IMR-90 (cell line): Measurements from ENCODE around the gene METTL22. TPM values are rescaled to one million over a fixed set of nuclear protein-coding genes. Genes with fewer than 3 reads are reported as not detected.

Experiments
- ATAC-seq: fragments of 200-7000 bp; cut with Tn5 transposase; 2 replicates; pipeline ENCODE4 v1.9.1; 2020; ENCODE audit warnings: low read depth, mild to moderate bottlenecking, moderate library complexity
- BruUV-seq: library from RNA; stranded (reverse); fragments of 400-500 nt; replicated peaks from 2 replicates; lab custom pipeline; 2021; lab: Mats Ljungman, UMichigan
- CTCF ChIA-PET: fragments of 300-600 bp; formaldehyde crosslinking; extraction: SDS; loops from one replicate; lab custom pipeline; 2021; ENCODE audit warnings: antibody characterized with exemption; lab: Yijun Ruan, JAX
- POLR2A ChIA-PET: fragments of 300-600 bp; sonication (Branson Sonifier 250); formaldehyde crosslinking; loops from one replicate; lab custom pipeline; 2022; ENCODE audit warnings: antibody characterized with exemption; ENCODE audit not compliant: unreplicated experiment; lab: Charles Lee
- DNase-seq: peaks from one replicate; pipeline ENCODE4 v3.0.0; 2013
- H2AFZ ChIP-seq: replicated peaks from 2 replicates; pipeline ENCODE3; 2013; ENCODE audit warnings: low read length, mild to moderate bottlenecking; ENCODE audit not compliant: poor library complexity
- H2AK5ac ChIP-seq: 2 replicates; pipeline ENCODE4 v1.6.1; 2013; ENCODE audit warnings: low read depth, low read length, inconsistent platforms
- H2AK9ac ChIP-seq: replicated peaks from 2 replicates; pipeline ENCODE3; 2013; ENCODE audit warnings: mild to moderate bottlenecking, low read depth, low read length, moderate library complexity; ENCODE audit not compliant: poor library complexity
- H2BK120ac ChIP-seq: 2 replicates; pipeline ENCODE4 v1.6.1; 2013; ENCODE audit warnings: low read depth, low read length, inconsistent platforms
- H2BK15ac ChIP-seq: 3 replicates; pipeline ENCODE4 v1.6.1; 2013; ENCODE audit warnings: low read depth, low read length, inconsistent platforms
- H2BK20ac ChIP-seq: 2 replicates; pipeline ENCODE4 v1.6.1; 2013; ENCODE audit warnings: low read depth, mild to moderate bottlenecking, inconsistent platforms, low read length, moderate library complexity
- H2BK5ac ChIP-seq: 2 replicates; pipeline ENCODE4 v1.6.1; 2013; ENCODE audit warnings: mild to moderate bottlenecking, low read depth, low read length, inconsistent platforms; ENCODE audit not compliant: poor library complexity, severe bottlenecking
- H3K14ac ChIP-seq: replicated peaks from 2 replicates; pipeline ENCODE4 v1.6.1; 2013; ENCODE audit warnings: low read depth, low read length, inconsistent platforms
- H3K18ac ChIP-seq: 2 replicates; pipeline ENCODE4 v1.6.1; 2013; ENCODE audit warnings: low read depth, low read length, control low read depth
- H3K23ac ChIP-seq: 2 replicates; pipeline ENCODE4 v1.6.1; 2013; ENCODE audit warnings: low read depth, low read length, inconsistent platforms
- H3K27ac ChIP-seq: 2 replicates; pipeline ENCODE4 v1.5.1; 2013; ENCODE audit warnings: mild to moderate bottlenecking, control low read depth, low read length; ENCODE audit not compliant: insufficient read depth
- H3K27me3 ChIP-seq: 2 replicates; pipeline ENCODE4 v1.6.1; 2013; ENCODE audit warnings: low read length; ENCODE audit not compliant: control insufficient read depth, insufficient read depth
- H3K36me3 ChIP-seq: 2 replicates; pipeline ENCODE4 v1.6.1; 2013; ENCODE audit warnings: low read length, mixed read lengths; ENCODE audit not compliant: control insufficient read depth, insufficient read depth
- H3K4ac ChIP-seq: 2 replicates; pipeline ENCODE4 v1.6.1; 2013; ENCODE audit warnings: low read depth, low read length, inconsistent platforms
- H3K4me1 ChIP-seq: 2 replicates; pipeline ENCODE4 v1.6.1; 2013; ENCODE audit warnings: low read length, mixed read lengths; ENCODE audit not compliant: control insufficient read depth, insufficient read depth
- H3K4me2 ChIP-seq: 2 replicates; pipeline ENCODE4 v1.6.1; 2013; ENCODE audit warnings: low read depth, mild to moderate bottlenecking, control low read depth, low read length, moderate library complexity
- H3K4me3 ChIP-seq: 2 replicates; pipeline ENCODE4 v1.5.1; 2013; ENCODE audit warnings: low read depth, mild to moderate bottlenecking, control low read depth, low read length, moderate library complexity; ENCODE audit not compliant: insufficient read depth
- H3K56ac ChIP-seq: 2 replicates; pipeline ENCODE4 v1.6.1; 2013; ENCODE audit warnings: low read length, inconsistent platforms; ENCODE audit not compliant: insufficient read depth; ENCODE audit errors: extremely low read depth
- H3K79me1 ChIP-seq, 2 experiments: 2 replicates each; pipeline ENCODE4 v1.6.1; 2013; ENCODE audit warnings: low read length in 2 of 2, inconsistent platforms in 1 of 2, low read depth in 1 of 2
- H3K9ac ChIP-seq: 2 replicates; pipeline ENCODE4 v1.6.1; 2013; ENCODE audit warnings: low read depth, low read length, control low read depth
- H3K9me1 ChIP-seq: 2 replicates; pipeline ENCODE4 v1.6.1; 2013; ENCODE audit warnings: low read length, inconsistent platforms; ENCODE audit not compliant: insufficient read depth
- H3K9me3 ChIP-seq: 2 replicates; pipeline ENCODE4 v1.6.1; 2013; ENCODE audit warnings: low read length; ENCODE audit not compliant: control insufficient read depth, insufficient read depth
- H4K20me1 ChIP-seq: 2 replicates; pipeline ENCODE4 v1.6.1; 2013; ENCODE audit warnings: low read length, inconsistent platforms; ENCODE audit not compliant: insufficient read depth
- H4K5ac ChIP-seq: 2 replicates; pipeline ENCODE4 v1.6.1; 2013; ENCODE audit warnings: mild to moderate bottlenecking, low read depth, low read length, control low read depth
- H4K8ac ChIP-seq, 2 experiments: 2 replicates each; pipeline ENCODE4 v1.6.1; 2013; ENCODE audit warnings: low read depth in 2 of 2, low read length in 2 of 2, control low read depth in 1 of 2, inconsistent platforms in 1 of 2
- H4K91ac ChIP-seq: 2 replicates; pipeline ENCODE4 v1.6.1; 2013; ENCODE audit warnings: low read depth, low read length, inconsistent platforms; ENCODE audit not compliant: insufficient read depth
- BHLHE40 ChIP-seq: fragments of 150-350 bp; IDR thresholded peaks from 2 replicates; pipeline ENCODE4 v1.6.1; 2016; ENCODE audit warnings: mild to moderate bottlenecking, low read depth, low read length
- CEBPB ChIP-seq: IDR thresholded peaks from 2 replicates; pipeline ENCODE4 v1.6.1; 2012; ENCODE audit warnings: low read depth, low read length, improper control_type of control experiment
- CHD1 ChIP-seq: IDR thresholded peaks from 2 replicates; pipeline ENCODE4 v1.6.1; 2012; ENCODE audit warnings: low read depth, low read length, improper control_type of control experiment
- FOS ChIP-seq: fragments of 150-350 bp; IDR thresholded peaks from 2 replicates; pipeline ENCODE4 v1.6.1; 2016; ENCODE audit warnings: low read depth, low read length
- MAFK ChIP-seq: IDR thresholded peaks from 2 replicates; pipeline ENCODE4 v1.6.1; 2012; ENCODE audit warnings: low read depth, low read length, improper control_type of control experiment
- MAZ ChIP-seq: IDR thresholded peaks from 2 replicates; pipeline ENCODE4 v1.6.1; 2012; ENCODE audit warnings: low read depth, mild to moderate bottlenecking, low read length, improper control_type of control experiment, moderate library complexity, borderline replicate concordance
- NFE2L2 ChIP-seq: fragments of 150-350 bp; IDR thresholded peaks from 2 replicates; pipeline ENCODE4 v1.6.1; 2016; ENCODE audit warnings: low read depth, mild to moderate bottlenecking, low read length
- POLR2A ChIP-seq: IDR thresholded peaks from 2 replicates; pipeline ENCODE4 v1.6.1; 2012; ENCODE audit warnings: mild to moderate bottlenecking, low read depth, low read length
- RAD21 ChIP-seq: IDR thresholded peaks from 2 replicates; pipeline ENCODE4 v1.6.1; 2012; ENCODE audit warnings: low read length, improper control_type of control experiment
- RFX5 ChIP-seq: IDR thresholded peaks from 2 replicates; pipeline ENCODE4 v1.8.0; 2012; ENCODE audit warnings: low read depth, mild to moderate bottlenecking, low read length, moderate library complexity
- SMC3 ChIP-seq: fragments of 150-350 bp; IDR thresholded peaks from 2 replicates; pipeline ENCODE4 v1.6.1; 2016; ENCODE audit warnings: low read depth, mild to moderate bottlenecking, antibody characterized with exemption, low read length, moderate library complexity
- WGBS, 2 experiments: methylation state at CpG; one replicate each; pipeline versions ENCODE4 v1.1.5 to v1.1.7; 2013; ENCODE audit warnings: missing lambda C conversion rate in 2 of 2; ENCODE audit not compliant: insufficient read length in 1 of 2; ENCODE audit errors: extremely low coverage in 2 of 2; 5-methylcytosine and 5-hydroxymethylcytosine counted together
- dilution Hi-C: fragments of 300-500 bp; cut with HindIII; formaldehyde crosslinking; loops from one replicate; pipeline ENCODE4 v1.14.3; 2018; ENCODE audit warnings: low sequenced_read_pairs; ENCODE audit not compliant: unreplicated experiment
- in situ Hi-C: fragments of 300-500 bp; cut with MboI; formaldehyde crosslinking; loops from 3 replicates; pipeline ENCODE4 v1.14.3; 2019; ENCODE audit warnings: low sequenced_read_pairs, inconsistent platforms, mixed read lengths
- intact Hi-C: fragments of 100-400 bp; cut with micrococcal nuclease; formaldehyde crosslinking; loops from 2 replicates; pipeline ENCODE4 v1.10.0; 2022
- polyA plus RNA-seq, 3 experiments: library from polyadenylated mRNA; depleted of rRNA; stranded (reverse); fragments of >200 nt; gene quantifications; 2 replicates each; pipeline ENCODE4 v1.2.3, GENCODE V29; 2012; ENCODE audit warnings: low replicate concordance in 1 of 3
- total RNA-seq: library from RNA; depleted of rRNA; stranded (reverse); fragments of >200 nt; gene quantifications from 2 replicates; pipeline ENCODE4 v1.2.3, GENCODE V29; 2012
- TF ChIP-seq, protein P1 (sequence below): fragments of 150-350 bp; IDR thresholded peaks from 2 replicates; pipeline ENCODE4 v1.6.1; 2016; ENCODE audit warnings: low read depth, mild to moderate bottlenecking, low read length, moderate library complexity, borderline replicate concordance
- TF ChIP-seq, protein P2 (sequence below): conservative IDR thresholded peaks from 2 replicates; pipeline ENCODE4 v1.5.1; 2012; ENCODE audit warnings: mild to moderate bottlenecking, low read depth, low read length, improper control_type of control experiment
- TF ChIP-seq, protein P3 (sequence below): fragments of 150-350 bp; IDR thresholded peaks from 2 replicates; pipeline ENCODE4 v1.6.1; 2017; ENCODE audit warnings: mild to moderate bottlenecking, antibody characterized with exemption, low read length, low read depth

The METTL22 gene
- total and polyA plus RNA-seq, 2 of the 4 experiments (the other 2 are of a cell fraction) = 27.2 to 51.2 TPM

DNA sequence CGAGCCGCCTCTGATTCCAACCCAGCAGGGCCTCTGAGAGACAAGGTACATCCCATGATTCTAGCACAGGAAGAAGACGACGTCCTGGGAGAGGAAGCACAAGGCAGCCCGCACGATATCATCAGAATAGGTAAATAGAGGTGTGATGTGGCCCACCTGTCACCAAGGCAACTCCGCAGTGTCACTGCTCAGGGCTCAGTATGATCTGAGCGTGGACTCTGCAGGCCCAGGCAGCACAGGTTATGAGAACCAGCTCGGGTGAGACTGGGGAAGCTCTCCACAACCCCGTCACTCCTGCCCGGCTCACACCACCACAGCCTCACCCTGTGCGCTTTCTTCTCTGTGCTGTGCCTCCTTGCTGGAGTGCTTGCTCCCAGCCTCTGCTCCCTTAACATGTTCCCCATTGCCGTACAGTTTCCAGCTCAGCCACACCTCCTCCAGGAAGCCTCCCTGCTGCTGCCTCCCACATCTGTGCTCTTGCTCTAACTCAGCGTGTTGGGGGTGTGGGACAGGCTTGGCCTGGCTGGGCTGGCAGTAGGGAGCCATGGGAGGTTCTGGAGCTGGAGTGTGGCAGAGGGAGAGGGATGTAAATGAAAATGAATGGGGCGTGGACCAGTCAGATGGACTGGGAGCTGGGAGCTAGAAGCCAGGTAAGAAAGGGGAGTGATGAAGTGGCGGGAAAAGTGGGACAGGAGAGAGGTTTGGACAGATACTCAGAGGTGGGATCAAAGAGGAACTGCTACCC is 7.7 kb downstream of the METTL22 start:
- DNase-seq = no peak

More for the DNA sequence above, 7.7 kb downstream of the METTL22 start:
- Histone ChIP-seq H4K91ac (no peak overlapping the region), H3K14ac (no peak overlapping the region), H3K56ac (no peak overlapping the region), H2BK20ac (no peak overlapping the region), H4K5ac (no peak overlapping the region), H2BK15ac (no peak overlapping the region), H3K9me1 (no peaks in the 10 kb centered on the region), H3K27me3 (no peaks in the 10 kb centered on the region), H3K9ac (no peak overlapping the region), H3K18ac (no peak overlapping the region), H3K36me3 (peaks cover 66% of the 10 kb centered on the region), H2AK9ac (no peak overlapping the region), H3K27ac (no peak overlapping the region), H2BK5ac (no peak overlapping the region), H2BK120ac (no peak overlapping the region), H3K4me2 (no peak overlapping the region), H3K79me1 (peaks cover 10 to 15% of the 10 kb centered on the region in 2 experiments), H4K20me1 (peaks cover 7% of the 10 kb centered on the region; the same call in 1 of the 2 replicates), H2AFZ (peak overlapping the region; percentile 36), H3K9me3 (no peaks in the 10 kb centered on the region), H4K8ac (no peak overlapping the region), H3K4me1 (no peaks in the 10 kb centered on the region), H3K4me3 (no peak overlapping the region), H3K4ac (no peak overlapping the region), H3K23ac (no peak overlapping the region), H2AK5ac (no peak overlapping the region)
- in situ Hi-C loops (no loop called here), intact Hi-C loops (no loop called here), dilution Hi-C loops (no loop called here)
- ATAC-seq = no peak
- WGBS, 2 experiments = 95% methylated on average over 3 of the region's 16 CpGs; no CpG with 5 or more reads in 1 of the 2 experiments
- CTCF ChIA-PET = interaction anchor here (0.6 kb wide), 1 partner anchor 500 kb away, joined by 5 read pairs; no protein-coding TSS in a partner anchor
- POLR2A ChIA-PET = no interaction called here
- no TSS peak for BruUV-seq
- TF ChIP-seq MAFK = no peak
- TF ChIP-seq, protein P1, sequence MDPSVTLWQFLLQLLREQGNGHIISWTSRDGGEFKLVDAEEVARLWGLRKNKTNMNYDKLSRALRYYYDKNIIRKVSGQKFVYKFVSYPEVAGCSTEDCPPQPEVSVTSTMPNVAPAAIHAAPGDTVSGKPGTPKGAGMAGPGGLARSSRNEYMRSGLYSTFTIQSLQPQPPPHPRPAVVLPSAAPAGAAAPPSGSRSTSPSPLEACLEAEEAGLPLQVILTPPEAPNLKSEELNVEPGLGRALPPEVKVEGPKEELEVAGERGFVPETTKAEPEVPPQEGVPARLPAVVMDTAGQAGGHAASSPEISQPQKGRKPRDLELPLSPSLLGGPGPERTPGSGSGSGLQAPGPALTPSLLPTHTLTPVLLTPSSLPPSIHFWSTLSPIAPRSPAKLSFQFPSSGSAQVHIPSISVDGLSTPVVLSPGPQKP = no peak
- TF ChIP-seq NFE2L2 = no peak
- TF ChIP-seq, protein P2, sequence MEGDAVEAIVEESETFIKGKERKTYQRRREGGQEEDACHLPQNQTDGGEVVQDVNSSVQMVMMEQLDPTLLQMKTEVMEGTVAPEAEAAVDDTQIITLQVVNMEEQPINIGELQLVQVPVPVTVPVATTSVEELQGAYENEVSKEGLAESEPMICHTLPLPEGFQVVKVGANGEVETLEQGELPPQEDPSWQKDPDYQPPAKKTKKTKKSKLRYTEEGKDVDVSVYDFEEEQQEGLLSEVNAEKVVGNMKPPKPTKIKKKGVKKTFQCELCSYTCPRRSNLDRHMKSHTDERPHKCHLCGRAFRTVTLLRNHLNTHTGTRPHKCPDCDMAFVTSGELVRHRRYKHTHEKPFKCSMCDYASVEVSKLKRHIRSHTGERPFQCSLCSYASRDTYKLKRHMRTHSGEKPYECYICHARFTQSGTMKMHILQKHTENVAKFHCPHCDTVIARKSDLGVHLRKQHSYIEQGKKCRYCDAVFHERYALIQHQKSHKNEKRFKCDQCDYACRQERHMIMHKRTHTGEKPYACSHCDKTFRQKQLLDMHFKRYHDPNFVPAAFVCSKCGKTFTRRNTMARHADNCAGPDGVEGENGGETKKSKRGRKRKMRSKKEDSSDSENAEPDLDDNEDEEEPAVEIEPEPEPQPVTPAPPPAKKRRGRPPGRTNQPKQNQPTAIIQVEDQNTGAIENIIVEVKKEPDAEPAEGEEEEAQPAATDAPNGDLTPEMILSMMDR = no peak
- no peak for TF ChIP-seq RFX5
- no peak for TF ChIP-seq MAZ
- TF ChIP-seq, protein P3, sequence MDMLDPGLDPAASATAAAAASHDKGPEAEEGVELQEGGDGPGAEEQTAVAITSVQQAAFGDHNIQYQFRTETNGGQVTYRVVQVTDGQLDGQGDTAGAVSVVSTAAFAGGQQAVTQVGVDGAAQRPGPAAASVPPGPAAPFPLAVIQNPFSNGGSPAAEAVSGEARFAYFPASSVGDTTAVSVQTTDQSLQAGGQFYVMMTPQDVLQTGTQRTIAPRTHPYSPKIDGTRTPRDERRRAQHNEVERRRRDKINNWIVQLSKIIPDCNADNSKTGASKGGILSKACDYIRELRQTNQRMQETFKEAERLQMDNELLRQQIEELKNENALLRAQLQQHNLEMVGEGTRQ = no peak
- no peak for TF ChIP-seq POLR2A
- no peak for TF ChIP-seq RAD21
- TF ChIP-seq FOS = no peak
- no peak for TF ChIP-seq BHLHE40
- no peak for TF ChIP-seq CEBPB
- no peak for TF ChIP-seq CHD1
- TF ChIP-seq SMC3 = no peak
